ENCODE data around the gene CCDC30. TPM values are rescaled to one million over a fixed set of nuclear protein-coding genes. Genes with fewer than 3 reads are reported as not detected.

The CCDC30 gene
- total RNA-seq, 1 donor from 2014 or later, result 3.4 TPM

GRCh38 chr1:42456754-42457089, 6.4 kb upstream of the CCDC30 start:
- Mint-ChIP-seq H3K4me3 (ENCODE audit: unreplicated experiment) (peak overlapping the region; percentile 93), H3K4me1 (ENCODE audit: unreplicated experiment) (peaks cover 15% of the 10 kb centered on the region), H3K9me3 (ENCODE audit: unreplicated experiment) (no peaks in the 10 kb centered on the region), H3K27me3 (ENCODE audit: unreplicated experiment) (peaks cover 20% of the 10 kb centered on the region), H3K36me3 (ENCODE audit: low read depth, unreplicated experiment) (no peaks in the 10 kb centered on the region), H3K27ac (ENCODE audit: unreplicated experiment) (peak overlapping the region; percentile 89)
- TF ChIP-seq, protein P1, sequence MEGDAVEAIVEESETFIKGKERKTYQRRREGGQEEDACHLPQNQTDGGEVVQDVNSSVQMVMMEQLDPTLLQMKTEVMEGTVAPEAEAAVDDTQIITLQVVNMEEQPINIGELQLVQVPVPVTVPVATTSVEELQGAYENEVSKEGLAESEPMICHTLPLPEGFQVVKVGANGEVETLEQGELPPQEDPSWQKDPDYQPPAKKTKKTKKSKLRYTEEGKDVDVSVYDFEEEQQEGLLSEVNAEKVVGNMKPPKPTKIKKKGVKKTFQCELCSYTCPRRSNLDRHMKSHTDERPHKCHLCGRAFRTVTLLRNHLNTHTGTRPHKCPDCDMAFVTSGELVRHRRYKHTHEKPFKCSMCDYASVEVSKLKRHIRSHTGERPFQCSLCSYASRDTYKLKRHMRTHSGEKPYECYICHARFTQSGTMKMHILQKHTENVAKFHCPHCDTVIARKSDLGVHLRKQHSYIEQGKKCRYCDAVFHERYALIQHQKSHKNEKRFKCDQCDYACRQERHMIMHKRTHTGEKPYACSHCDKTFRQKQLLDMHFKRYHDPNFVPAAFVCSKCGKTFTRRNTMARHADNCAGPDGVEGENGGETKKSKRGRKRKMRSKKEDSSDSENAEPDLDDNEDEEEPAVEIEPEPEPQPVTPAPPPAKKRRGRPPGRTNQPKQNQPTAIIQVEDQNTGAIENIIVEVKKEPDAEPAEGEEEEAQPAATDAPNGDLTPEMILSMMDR (IDR thresholded peaks at IDR 0.05; ENCODE audit: unreplicated experiment), result no peak
- no peak for DNase-seq (ENCODE audit: low spot score)

DNA sequence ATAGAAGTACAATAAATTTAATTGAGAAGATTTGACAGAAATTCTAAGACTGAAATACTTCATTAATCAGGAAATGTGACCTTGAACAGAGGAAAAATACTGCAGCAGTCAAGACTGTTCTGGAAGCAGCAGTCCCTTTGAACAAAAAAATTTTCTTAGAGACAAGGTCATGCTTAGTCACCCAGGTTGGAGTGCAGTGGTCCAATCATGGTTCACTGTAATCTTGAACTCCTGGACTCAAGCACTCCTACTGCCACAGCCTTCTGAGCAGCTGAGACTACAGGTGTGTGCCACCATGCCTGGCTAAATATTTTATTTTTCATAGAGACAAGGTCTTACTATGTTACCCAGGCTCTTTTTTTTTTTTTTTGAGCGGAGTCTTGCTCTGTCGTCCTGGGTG, 1.9 kb upstream of the CCDC30 start:
- Mint-ChIP-seq H3K4me1 (ENCODE audit: unreplicated experiment) (peaks cover 22% of the 10 kb centered on the region), H3K27ac (ENCODE audit: unreplicated experiment) (no peak overlapping the region), H3K9me3 (ENCODE audit: unreplicated experiment) (no peaks in the 10 kb centered on the region), H3K36me3 (ENCODE audit: low read depth, unreplicated experiment) (no peaks in the 10 kb centered on the region), H3K4me3 (ENCODE audit: unreplicated experiment) (no peak overlapping the region), H3K27me3 (ENCODE audit: unreplicated experiment) (peaks cover 12% of the 10 kb centered on the region)
- DNase-seq (ENCODE audit: low spot score), result no peak
- TF ChIP-seq, protein P1 (IDR thresholded peaks at IDR 0.05; ENCODE audit: unreplicated experiment), result no peak

GRCh38 chr1:42463921-42464320, 835 bp downstream of the CCDC30 start:
- H3K27me3 Mint-ChIP-seq (ENCODE audit: unreplicated experiment), result peaks cover 4% of the 10 kb centered on the region
- H3K4me3 Mint-ChIP-seq (ENCODE audit: unreplicated experiment), result peak overlapping the region; percentile 93
- no peak for DNase-seq (ENCODE audit: low spot score)
- peak overlapping the region; percentile 93 for H3K27ac Mint-ChIP-seq (ENCODE audit: unreplicated experiment)
- H3K4me1 Mint-ChIP-seq (ENCODE audit: unreplicated experiment), result peaks cover 16% of the 10 kb centered on the region
- H3K9me3 Mint-ChIP-seq (ENCODE audit: unreplicated experiment), result no peaks in the 10 kb centered on the region
- no peaks in the 10 kb centered on the region for H3K36me3 Mint-ChIP-seq (ENCODE audit: low read depth, unreplicated experiment)
- TF ChIP-seq, protein P1 (IDR thresholded peaks at IDR 0.05; ENCODE audit: unreplicated experiment), result no peak

GRCh38 chr1:42466030-42466429, 2.9 kb downstream of the CCDC30 start:
- no peak for DNase-seq (ENCODE audit: low spot score)
- TF ChIP-seq, protein P1 (IDR thresholded peaks at IDR 0.05; ENCODE audit: unreplicated experiment), result no peak
- H3K4me3 Mint-ChIP-seq (ENCODE audit: unreplicated experiment), result no peak overlapping the region
- H3K9me3 Mint-ChIP-seq (ENCODE audit: unreplicated experiment), result no peaks in the 10 kb centered on the region
- H3K36me3 Mint-ChIP-seq (ENCODE audit: low read depth, unreplicated experiment), result no peaks in the 10 kb centered on the region
- no peak overlapping the region for H3K27ac Mint-ChIP-seq (ENCODE audit: unreplicated experiment)
- H3K4me1 Mint-ChIP-seq (ENCODE audit: unreplicated experiment), result peaks cover 16% of the 10 kb centered on the region
- H3K27me3 Mint-ChIP-seq (ENCODE audit: unreplicated experiment), result peaks cover 6% of the 10 kb centered on the region

DNA sequence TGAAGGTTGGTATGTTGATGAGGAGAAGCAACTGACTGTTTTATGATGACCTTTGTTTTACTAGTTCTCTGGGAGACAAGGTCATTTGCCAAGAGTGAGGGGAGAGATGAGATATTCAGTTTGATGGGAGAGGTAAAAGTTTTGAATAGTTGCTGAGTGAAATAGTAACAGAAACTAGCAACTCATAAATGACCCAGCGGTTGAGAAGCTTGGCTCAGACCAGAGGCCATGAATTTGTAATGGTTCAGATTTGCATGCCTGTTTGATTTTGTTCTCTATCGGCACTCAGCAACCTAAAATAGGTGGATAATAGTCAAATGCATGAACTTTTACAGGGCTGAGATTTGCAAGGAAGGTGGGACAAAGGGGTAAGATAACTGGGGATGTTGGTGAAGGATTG, 6.6 kb downstream of the CCDC30 start:
- H3K27ac Mint-ChIP-seq (ENCODE audit: unreplicated experiment), result no peak overlapping the region
- TF ChIP-seq, protein P1 (IDR thresholded peaks at IDR 0.05; ENCODE audit: unreplicated experiment), result no peak
- no peak for DNase-seq (ENCODE audit: low spot score)
- no peaks in the 10 kb centered on the region for H3K4me1 Mint-ChIP-seq (ENCODE audit: unreplicated experiment)
- no peaks in the 10 kb centered on the region for H3K9me3 Mint-ChIP-seq (ENCODE audit: unreplicated experiment)
- no peaks in the 10 kb centered on the region for H3K36me3 Mint-ChIP-seq (ENCODE audit: low read depth, unreplicated experiment)
- H3K27me3 Mint-ChIP-seq (ENCODE audit: unreplicated experiment), result peaks cover 2% of the 10 kb centered on the region
- no peak overlapping the region for H3K4me3 Mint-ChIP-seq (ENCODE audit: unreplicated experiment)

Measured in endothelial cell (in vitro differentiated cells).